Measurements from ENCODE around the gene MAP3K6. TPM values are rescaled to one million over a fixed set of nuclear protein-coding genes. Genes with fewer than 3 reads are reported as not detected.

The MAP3K6 gene
- 1 to 10 TPM; 6.8 to 7.4 TPM for total RNA-seq

GRCh38 chr1:27366411-27367159 lies at the start of gene MAP3K6:
Gene MAP3K6 (minus strand): TSS chr1:27366961. CDS start chr1:27366597, 364 bp downstream.

DNA sequence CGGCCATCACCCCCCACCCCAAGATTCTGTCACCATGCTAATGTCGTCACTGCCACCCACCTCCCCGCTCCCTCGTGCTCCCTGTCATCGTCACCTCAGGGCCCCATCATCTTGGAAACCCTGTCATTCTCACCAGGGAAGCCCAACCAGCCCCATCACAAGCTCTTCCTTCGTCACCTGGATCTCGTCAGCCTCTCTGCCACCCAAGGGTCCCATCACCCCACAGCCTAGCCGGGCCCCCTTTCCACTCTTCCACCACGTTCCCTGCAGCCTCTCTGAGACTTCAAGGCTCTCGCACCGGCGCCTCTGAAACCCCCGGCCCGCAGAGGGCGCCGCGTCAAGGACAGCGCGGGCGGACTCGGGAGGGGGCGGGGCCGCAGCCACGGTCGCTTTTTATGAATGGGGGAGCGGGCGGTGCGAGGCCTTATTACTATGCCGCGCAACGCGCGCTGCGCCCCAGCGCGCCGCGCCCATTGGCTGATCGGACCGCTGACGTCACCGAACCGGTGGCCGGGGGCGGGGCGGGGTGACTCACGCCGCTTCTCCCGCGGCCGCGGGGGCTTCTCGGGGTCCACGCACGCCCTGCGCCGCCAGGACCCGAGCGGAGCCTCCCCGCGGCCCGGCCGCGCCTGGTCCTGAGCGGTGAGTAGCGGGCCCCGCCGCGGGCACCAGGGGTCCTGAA lies 25.5 kb upstream of the MAP3K6 start, which contains the start of gene GPR3:
TSS of gene GPR3 (plus strand) at position 527 of the 682 bp plus-strand sequence. CDS start 1,177 bp downstream, outside the sequence.

GRCh38 chr1:27383039-27383605 lies 16.4 kb upstream of the MAP3K6 start, which contains the start of gene CD164L2:
Gene CD164L2 (minus strand): TSS chr1:27383333. CDS start chr1:27383239, 94 bp downstream.

DNA sequence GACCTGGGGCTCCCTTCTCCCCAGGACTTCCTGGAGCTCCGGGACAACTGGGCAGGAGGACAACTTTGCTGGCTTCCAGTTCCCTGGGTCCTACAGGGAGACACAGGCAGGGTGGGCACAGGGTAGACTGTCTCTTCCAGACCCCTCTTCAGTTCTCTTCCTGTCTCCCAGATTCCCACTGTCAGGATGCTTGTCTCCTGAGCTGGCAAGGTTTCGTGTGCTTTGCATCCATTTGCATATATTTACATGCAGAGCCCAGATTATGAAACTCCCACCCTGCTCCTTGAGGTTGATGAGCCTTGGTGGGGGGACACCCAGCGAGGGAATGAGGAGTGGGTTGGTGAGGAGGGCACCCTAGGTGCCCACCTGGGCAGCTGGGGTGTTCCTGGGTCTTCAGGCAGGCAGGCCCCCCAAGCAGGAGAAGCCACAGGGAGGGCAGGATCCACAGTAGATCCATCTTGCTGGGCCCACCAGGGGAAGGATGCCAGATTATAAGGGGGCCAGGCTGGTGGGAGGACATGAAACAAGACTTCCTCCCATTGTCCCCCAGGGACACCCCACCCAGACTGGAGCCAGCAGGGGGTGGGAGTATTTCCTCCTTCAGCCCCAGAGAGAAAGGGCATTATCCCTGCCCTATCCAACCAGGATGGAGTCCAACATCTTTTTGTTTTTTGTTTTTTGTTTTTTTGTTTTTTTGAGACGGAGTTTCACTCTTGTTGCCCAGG lies 7.8 kb upstream of the MAP3K6 start, which contains the start of gene FCN3:
TSS of gene FCN3 (minus strand) at position 463 of the 725 bp plus-strand sequence. CDS start at position 457, 6 bp downstream.

DNA sequence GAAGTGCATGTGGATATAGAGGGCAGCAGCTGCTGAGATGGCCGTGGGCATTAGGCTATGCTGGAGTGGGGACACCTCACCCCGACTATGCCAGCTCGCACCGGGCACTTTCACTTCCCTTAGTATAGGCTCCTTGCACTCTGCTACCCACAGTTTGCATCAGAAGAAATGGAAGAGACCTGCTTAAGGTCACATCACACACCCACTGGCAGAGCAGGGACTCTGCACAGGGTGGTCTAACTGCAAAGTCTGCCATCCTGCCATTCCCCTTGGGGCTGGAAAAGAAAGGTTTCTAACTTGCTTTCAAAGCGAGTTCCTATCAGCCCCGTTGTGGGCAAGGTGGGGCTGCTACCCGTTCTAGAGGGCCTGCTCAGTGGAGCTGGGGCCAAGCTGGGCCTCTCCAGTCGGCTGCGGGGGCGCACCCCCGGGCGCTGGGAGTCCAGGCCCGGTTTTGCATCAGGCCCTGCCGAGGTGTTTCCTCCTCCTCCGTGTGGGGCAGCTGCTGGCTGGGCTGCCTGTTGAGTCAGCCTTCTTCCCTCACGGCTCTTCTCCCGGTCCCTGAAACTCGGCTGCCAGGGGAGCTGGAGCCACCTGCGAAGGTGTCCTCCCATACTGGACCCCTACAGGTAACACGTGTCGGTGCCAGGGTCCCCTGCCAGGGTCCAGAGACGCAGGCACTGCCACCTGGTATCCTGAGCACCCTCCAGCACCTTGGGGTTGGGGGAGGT lies 25.1 kb downstream of the MAP3K6 start, which contains the start of gene SYTL1:
TSS of gene SYTL1 (plus strand) at position 498 of the 728 bp plus-strand sequence. CDS start 3,313 bp downstream, outside the sequence.

GRCh38 chr1:27321813-27322568 lies 44.8 kb downstream of the MAP3K6 start, which contains the start of gene TMEM222:
Gene TMEM222 (plus strand): TSS chr1:27322163. CDS start chr1:27322198, 35 bp downstream.

Other genes with a start within 250 kb of the MAP3K6 start
- 10 to 100 TPM; 21.8 to 24.2 TPM for gene SLC9A1, start 211.8 kb downstream of the MAP3K6 start, total RNA-seq
- 10 to 100 TPM; 40.6 to 41.0 TPM for gene WDTC1, start 132.3 kb downstream of the MAP3K6 start, total RNA-seq
- 10 to 100 TPM; 31.1 to 31.6 TPM for gene TMEM222, start 44.8 kb downstream of the MAP3K6 start, total RNA-seq
- gene SYTL1, start 24.9 kb downstream of the MAP3K6 start, total RNA-seq: 100 to 1,000 TPM; 130 to 139 TPM
- not detected for gene FCN3, start 7.9 kb upstream of the MAP3K6 start, total RNA-seq
- under 1 TPM in 1 of 2 experiments, not detected in 1; 0.18 TPM for gene CD164L2, start 16.4 kb upstream of the MAP3K6 start, total RNA-seq
- under 1 TPM; 0.48 to 0.72 TPM for gene GPR3, start 25.7 kb upstream of the MAP3K6 start, total RNA-seq
- 100 to 1,000 TPM; 139 TPM for gene WASF2, start 123.2 kb upstream of the MAP3K6 start, total RNA-seq
- 10 to 100 TPM; 24.6 to 28.9 TPM for gene AHDC1, start 237.2 kb upstream of the MAP3K6 start, total RNA-seq